Transverse colon (tissue), 4 donors: ENCODE measurements around the gene IGFBP6.

Experiments
- CTCF ChIP-seq, 5 experiments: fragments of 200-600 bp in 3 of 5; fragments of 450-650 bp in 2 of 5; sonication (generic) in 3 of 5; IDR thresholded peaks; 1 replicate in 2 of 5; 2 replicates in 3 of 5; pipeline ENCODE4 v1.5.1; 2016 to 2017; ENCODE audit warnings: antibody characterized with exemption in 5 of 5, inconsistent platforms in 3 of 5, mild to moderate bottlenecking in 2 of 5, moderate library complexity in 1 of 5
- EP300 ChIP-seq: sonication (generic); formaldehyde crosslinking; IDR thresholded peaks from one replicate; pipeline ENCODE4 v1.6.1; 2017; ENCODE audit warnings: antibody characterized with exemption, low read depth
- POLR2A ChIP-seq: fragments of 450-650 bp; IDR thresholded peaks from one replicate; pipeline ENCODE4 v1.6.1; 2016; ENCODE audit warnings: antibody characterized with exemption, mild to moderate bottlenecking, moderate library complexity
- POLR2AphosphoS5 ChIP-seq, 3 donors: sonication (generic); formaldehyde crosslinking; IDR thresholded peaks; one replicate each; pipeline ENCODE4 v1.6.1; 2016; ENCODE audit warnings: antibody characterized with exemption in 3 of 3

- no peak for TF ChIP-seq CTCF (IDR thresholded peaks at IDR 0.05)
- no peak for TF ChIP-seq POLR2AphosphoS5 (IDR thresholded peaks at IDR 0.05)
- TF ChIP-seq EP300: no peak
- TF ChIP-seq POLR2A: no peak
Observed at GRCh38 chr12:53090105-53090504, 7.4 kb upstream of the IGFBP6 start.
